K562 (cell line): Measurements from ENCODE around the gene HMBS. TPM values are rescaled to one million over a fixed set of nuclear protein-coding genes. Genes with fewer than 3 reads are reported as not detected.

ENCODE experiments used
- C11orf30 ChIP-seq: fragments of 450-650 bp; IDR thresholded peaks from 2 replicates; pipeline ENCODE4 v1.6.1; 2016; ENCODE audit warnings: low read depth, mild to moderate bottlenecking
- CTBP1 ChIP-seq: fragments of 450-650 bp; IDR thresholded peaks from 2 replicates; pipeline ENCODE4 v1.6.1; 2016; ENCODE audit warnings: borderline replicate concordance
- FOXJ2 ChIP-seq: fragments of 200-800 bp; sonication (Bioruptor generic); IDR thresholded peaks from 2 replicates; pipeline ENCODE4 v1.6.1; 2016; ENCODE audit warnings: missing genetic modification characterization, missing compliant biosample characterization
- GATA2 ChIP-seq: sonication (generic); formaldehyde crosslinking; IDR thresholded peaks from 2 replicates; pipeline ENCODE4 v1.4.0; 2020; ENCODE audit warnings: mild to moderate bottlenecking, missing genetic modification reagents
- HEY1 ChIP-seq: fragments of 250-450 bp; sonication (Bioruptor Pico); IDR thresholded peaks from 2 replicates; pipeline ENCODE4 v1.5.0; 2020; ENCODE audit warnings: mild to moderate bottlenecking, moderate library complexity, borderline replicate concordance
- NFIX ChIP-seq: fragments of 250-450 bp; sonication (Bioruptor Pico); IDR thresholded peaks from 2 replicates; pipeline ENCODE4 v1.4.0; 2020; ENCODE audit warnings: low read depth, mild to moderate bottlenecking, moderate library complexity
- PHB2 ChIP-seq: fragments of 450-650 bp; IDR thresholded peaks from 2 replicates; pipeline ENCODE4 v1.6.1; 2017; ENCODE audit warnings: low read depth
- PTTG1 ChIP-seq: fragments of 450-650 bp; IDR thresholded peaks from 2 replicates; pipeline ENCODE4 v1.6.1; 2016; ENCODE audit warnings: low read depth, mild to moderate bottlenecking, missing genetic modification characterization, missing compliant biosample characterization
- RBBP5 ChIP-seq: fragments of 200-600 bp; sonication (generic); IDR thresholded peaks from 2 replicates; pipeline ENCODE4 v1.6.1; 2012; ENCODE audit warnings: borderline replicate concordance, mild to moderate bottlenecking, low read length, control low read depth, inconsistent platforms; ENCODE audit not compliant: insufficient read depth, poor library complexity, severe bottlenecking
- SIN3A ChIP-seq, 2 experiments: fragments of 150-350 bp in 1 of 2; IDR thresholded peaks; 2 replicates each; pipeline ENCODE4 v1.6.1; 2011 to 2016; ENCODE audit warnings: borderline replicate concordance in 2 of 2, low read depth in 2 of 2, low read length in 2 of 2, mild to moderate bottlenecking in 2 of 2, moderate library complexity in 2 of 2; ENCODE audit not compliant: control insufficient read depth in 1 of 2
- TCF7 ChIP-seq: sonication (generic); IDR thresholded peaks from 2 replicates; pipeline ENCODE4 v1.6.1; 2016; ENCODE audit warnings: antibody characterized with exemption, borderline replicate concordance
- XRCC3 ChIP-seq: fragments of 450-650 bp; IDR thresholded peaks from 2 replicates; pipeline ENCODE4 v1.6.1; 2017; ENCODE audit warnings: mild to moderate bottlenecking, moderate library complexity
- ZNF584 ChIP-seq: fragments of 200-800 bp; sonication (Bioruptor generic); IDR thresholded peaks from 2 replicates; pipeline ENCODE4 v1.6.1; 2016; ENCODE audit warnings: low read depth, mild to moderate bottlenecking, missing genetic modification characterization, missing compliant biosample characterization
- polyA plus RNA-seq, 8 experiments: library from polyadenylated mRNA; depleted of rRNA in 4 of 8; stranded (reverse) in 5 of 8; unstranded in 3 of 8; fragments of >200 nt; fragmentation: Nextera tagmentation in 2 of 8; fragmentation: Illumina TruSeq in 1 of 8; extraction: Ambion mirVana in 2 of 8; extraction: Trizol in 1 of 8; gene quantifications; 2 replicates each; pipeline versions ENCODE4 v1.2.1 to v1.2.3, GENCODE V29; 2011 to 2014; ENCODE audit warnings: inconsistent platforms in 1 of 8, missing spikeins in 1 of 8
- total RNA-seq, 7 experiments: library from RNA; depleted of rRNA in 6 of 7; stranded (reverse); fragments of >200 nt in 6 of 7; fragmentation: Illumina TruSeq in 2 of 7; extraction: Trizol in 2 of 7; gene quantifications; 2 replicates each; pipeline versions ENCODE4 v1.2.1 to v1.2.3, GENCODE V29; 2011 to 2021; ENCODE audit warnings: low replicate concordance in 1 of 7
- TF ChIP-seq, protein P1 (sequence below), 3 experiments: fragments of 200-800 bp in 1 of 3; sonication (Bioruptor generic) in 1 of 3; sonication (generic) in 1 of 3; formaldehyde crosslinking in 1 of 3; IDR thresholded peaks; 2 replicates each; pipeline versions ENCODE4 v1.6.1 to v1.8.0; 2016 to 2022; ENCODE audit warnings: mild to moderate bottlenecking in 2 of 3, missing compliant biosample characterization in 2 of 3, missing genetic modification characterization in 2 of 3, missing genetic modification reagents in 1 of 3
- TF ChIP-seq, protein P2 (sequence below): fragments of 450-650 bp; formaldehyde crosslinking; IDR thresholded peaks from 2 replicates; pipeline ENCODE4 v1.4.0; 2022; ENCODE audit warnings: mild to moderate bottlenecking, moderate library complexity
- TF ChIP-seq, protein P3 (sequence below): fragments of 450-650 bp; IDR thresholded peaks from 2 replicates; pipeline ENCODE4 v1.6.1; 2017; ENCODE audit warnings: antibody characterized with exemption, mild to moderate bottlenecking
- TF ChIP-seq, protein P4 (sequence below): fragments of 250-450 bp; sonication (Bioruptor Pico); IDR thresholded peaks from 2 replicates; pipeline ENCODE4 v1.5.0; 2021

HMBS gene
- total and polyA plus RNA-seq, 9 of the 15 experiments (the other 6 are each of a cell fraction or from before 2014, with no cell fraction given) = 56.9 to 385 (median 286) TPM

DNA sequence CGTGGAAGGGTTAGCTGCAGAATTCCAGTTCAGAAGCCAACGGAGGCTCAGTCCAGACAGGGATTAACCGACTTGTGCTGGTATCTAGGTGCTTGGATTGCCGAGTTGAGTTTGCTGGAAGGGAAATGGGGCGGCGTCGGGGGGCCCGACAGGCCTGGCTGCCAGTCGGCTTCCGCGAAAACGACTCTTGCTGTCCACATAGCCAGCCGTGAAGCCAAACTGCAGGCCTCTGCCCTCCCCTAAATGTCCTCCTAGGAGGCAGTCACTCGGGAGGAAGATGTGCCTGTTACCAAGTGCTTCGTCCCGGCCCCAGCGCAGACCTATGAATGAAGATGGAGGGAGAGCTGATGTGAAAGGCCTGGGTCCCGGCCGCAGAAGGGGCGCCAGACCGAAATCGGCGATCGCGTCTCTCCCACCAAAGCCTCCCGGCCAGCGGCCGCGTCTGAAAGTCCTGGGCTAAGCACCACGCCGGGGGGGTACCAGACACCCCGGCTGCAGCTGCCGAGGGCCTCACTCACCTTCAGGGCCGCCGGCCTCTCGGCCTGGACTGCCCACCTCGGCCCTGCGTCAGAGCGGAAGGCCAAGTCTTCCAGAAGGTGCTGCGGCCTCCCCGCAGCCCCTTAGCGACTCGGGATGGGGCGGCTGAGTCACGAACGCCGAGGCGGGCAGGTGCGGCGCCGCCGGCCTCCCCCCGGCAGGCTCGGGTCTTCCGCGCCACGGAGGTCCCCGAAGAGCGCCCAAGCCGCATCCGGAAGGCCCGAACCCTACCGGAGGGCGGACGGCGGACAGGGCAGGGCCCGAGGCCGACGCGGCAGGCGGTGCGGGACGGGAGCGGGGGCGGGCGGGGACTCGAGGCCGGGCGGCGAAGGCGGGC is 9.5 kb downstream of the HMBS start (continued):
- TF ChIP-seq XRCC3 = no peak
- no peak for TF ChIP-seq GATA2 (CRISPR knock-in tag)
- TF ChIP-seq PHB2 = no peak
- TF ChIP-seq PTTG1 = no peak
- TF ChIP-seq TCF7 = no peak
- TF ChIP-seq, protein P1, sequence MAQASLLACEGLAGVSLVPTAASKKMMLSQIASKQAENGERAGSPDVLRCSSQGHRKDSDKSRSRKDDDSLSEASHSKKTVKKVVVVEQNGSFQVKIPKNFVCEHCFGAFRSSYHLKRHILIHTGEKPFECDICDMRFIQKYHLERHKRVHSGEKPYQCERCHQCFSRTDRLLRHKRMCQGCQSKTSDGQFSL (CRISPR knock-in tag; IDR thresholded peaks at IDR 0.05) = 0 out of 2 replicates have a peak, but pooled peaks have one; percentile 14
- TF ChIP-seq, protein P1 (tag; IDR thresholded peaks at IDR 0.05) = no peak
- peak; percentile 20 to 23; a peak in 1 of 4 replicates for TF ChIP-seq SIN3A (IDR thresholded peaks at IDR 0.05; ENCODE audit: borderline replicate concordance in 2 of 2, control insufficient read depth in 1 of 2, low read depth in 2 of 2, low read length in 2 of 2)
- no peak for TF ChIP-seq CTBP1
- no peak for TF ChIP-seq ZNF584 (CRISPR knock-in tag)
- no peak for TF ChIP-seq NFIX (CRISPR knock-in tag)
- TF ChIP-seq, protein P2, sequence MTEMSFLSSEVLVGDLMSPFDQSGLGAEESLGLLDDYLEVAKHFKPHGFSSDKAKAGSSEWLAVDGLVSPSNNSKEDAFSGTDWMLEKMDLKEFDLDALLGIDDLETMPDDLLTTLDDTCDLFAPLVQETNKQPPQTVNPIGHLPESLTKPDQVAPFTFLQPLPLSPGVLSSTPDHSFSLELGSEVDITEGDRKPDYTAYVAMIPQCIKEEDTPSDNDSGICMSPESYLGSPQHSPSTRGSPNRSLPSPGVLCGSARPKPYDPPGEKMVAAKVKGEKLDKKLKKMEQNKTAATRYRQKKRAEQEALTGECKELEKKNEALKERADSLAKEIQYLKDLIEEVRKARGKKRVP (CRISPR knock-in tag) = no peak
- peak; percentile 45 for TF ChIP-seq RBBP5
- 0 out of 2 replicates have a peak, but pooled peaks have one; percentile 11 for TF ChIP-seq FOXJ2 (tag)
- TF ChIP-seq, protein P3, sequence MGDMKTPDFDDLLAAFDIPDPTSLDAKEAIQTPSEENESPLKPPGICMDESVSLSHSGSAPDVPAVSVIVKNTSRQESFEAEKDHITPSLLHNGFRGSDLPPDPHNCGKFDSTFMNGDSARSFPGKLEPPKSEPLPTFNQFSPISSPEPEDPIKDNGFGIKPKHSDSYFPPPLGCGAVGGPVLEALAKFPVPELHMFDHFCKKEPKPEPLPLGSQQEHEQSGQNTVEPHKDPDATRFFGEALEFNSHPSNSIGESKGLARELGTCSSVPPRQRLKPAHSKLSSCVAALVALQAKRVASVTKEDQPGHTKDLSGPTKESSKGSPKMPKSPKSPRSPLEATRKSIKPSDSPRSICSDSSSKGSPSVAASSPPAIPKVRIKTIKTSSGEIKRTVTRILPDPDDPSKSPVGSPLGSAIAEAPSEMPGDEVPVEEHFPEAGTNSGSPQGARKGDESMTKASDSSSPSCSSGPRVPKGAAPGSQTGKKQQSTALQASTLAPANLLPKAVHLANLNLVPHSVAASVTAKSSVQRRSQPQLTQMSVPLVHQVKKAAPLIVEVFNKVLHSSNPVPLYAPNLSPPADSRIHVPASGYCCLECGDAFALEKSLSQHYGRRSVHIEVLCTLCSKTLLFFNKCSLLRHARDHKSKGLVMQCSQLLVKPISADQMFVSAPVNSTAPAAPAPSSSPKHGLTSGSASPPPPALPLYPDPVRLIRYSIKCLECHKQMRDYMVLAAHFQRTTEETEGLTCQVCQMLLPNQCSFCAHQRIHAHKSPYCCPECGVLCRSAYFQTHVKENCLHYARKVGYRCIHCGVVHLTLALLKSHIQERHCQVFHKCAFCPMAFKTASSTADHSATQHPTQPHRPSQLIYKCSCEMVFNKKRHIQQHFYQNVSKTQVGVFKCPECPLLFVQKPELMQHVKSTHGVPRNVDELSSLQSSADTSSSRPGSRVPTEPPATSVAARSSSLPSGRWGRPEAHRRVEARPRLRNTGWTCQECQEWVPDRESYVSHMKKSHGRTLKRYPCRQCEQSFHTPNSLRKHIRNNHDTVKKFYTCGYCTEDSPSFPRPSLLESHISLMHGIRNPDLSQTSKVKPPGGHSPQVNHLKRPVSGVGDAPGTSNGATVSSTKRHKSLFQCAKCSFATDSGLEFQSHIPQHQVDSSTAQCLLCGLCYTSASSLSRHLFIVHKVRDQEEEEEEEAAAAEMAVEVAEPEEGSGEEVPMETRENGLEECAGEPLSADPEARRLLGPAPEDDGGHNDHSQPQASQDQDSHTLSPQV = no peak
- no peak for TF ChIP-seq C11orf30
- TF ChIP-seq, protein P4, sequence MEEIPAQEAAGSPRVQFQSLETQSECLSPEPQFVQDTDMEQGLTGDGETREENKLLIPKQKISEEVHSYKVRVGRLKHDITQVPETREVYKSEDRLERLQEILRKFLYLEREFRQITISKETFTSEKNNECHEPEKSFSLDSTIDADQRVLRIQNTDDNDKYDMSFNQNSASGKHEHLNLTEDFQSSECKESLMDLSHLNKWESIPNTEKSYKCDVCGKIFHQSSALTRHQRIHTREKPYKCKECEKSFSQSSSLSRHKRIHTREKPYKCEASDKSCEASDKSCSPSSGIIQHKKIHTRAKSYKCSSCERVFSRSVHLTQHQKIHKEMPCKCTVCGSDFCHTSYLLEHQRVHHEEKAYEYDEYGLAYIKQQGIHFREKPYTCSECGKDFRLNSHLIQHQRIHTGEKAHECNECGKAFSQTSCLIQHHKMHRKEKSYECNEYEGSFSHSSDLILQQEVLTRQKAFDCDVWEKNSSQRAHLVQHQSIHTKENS (CRISPR knock-in tag) = no peak
- TF ChIP-seq HEY1 (CRISPR knock-in tag) = no peak
